A204.1 (cell line): ENCODE data around the gene AMZ1.

ENCODE experiments used
- FAIRE-seq: peaks from 2 replicates; lab custom pipeline; 2012; peaks lifted over from hg19 to GRCh38; lab: Jason Lieb, UNC

AMZ1 gene, protein sequence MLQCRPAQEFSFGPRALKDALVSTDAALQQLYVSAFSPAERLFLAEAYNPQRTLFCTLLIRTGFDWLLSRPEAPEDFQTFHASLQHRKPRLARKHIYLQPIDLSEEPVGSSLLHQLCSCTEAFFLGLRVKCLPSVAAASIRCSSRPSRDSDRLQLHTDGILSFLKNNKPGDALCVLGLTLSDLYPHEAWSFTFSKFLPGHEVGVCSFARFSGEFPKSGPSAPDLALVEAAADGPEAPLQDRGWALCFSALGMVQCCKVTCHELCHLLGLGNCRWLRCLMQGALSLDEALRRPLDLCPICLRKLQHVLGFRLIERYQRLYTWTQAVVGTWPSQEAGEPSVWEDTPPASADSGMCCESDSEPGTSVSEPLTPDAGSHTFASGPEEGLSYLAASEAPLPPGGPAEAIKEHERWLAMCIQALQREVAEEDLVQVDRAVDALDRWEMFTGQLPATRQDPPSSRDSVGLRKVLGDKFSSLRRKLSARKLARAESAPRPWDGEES

GRCh38 chr7:2687881-2688318, at the start of gene AMZ1:
TSS of gene AMZ1 (plus strand) at chr7:2688202. CDS start at chr7:2700452, 12,250 bp downstream.
- FAIRE-seq, result no peak

DNA sequence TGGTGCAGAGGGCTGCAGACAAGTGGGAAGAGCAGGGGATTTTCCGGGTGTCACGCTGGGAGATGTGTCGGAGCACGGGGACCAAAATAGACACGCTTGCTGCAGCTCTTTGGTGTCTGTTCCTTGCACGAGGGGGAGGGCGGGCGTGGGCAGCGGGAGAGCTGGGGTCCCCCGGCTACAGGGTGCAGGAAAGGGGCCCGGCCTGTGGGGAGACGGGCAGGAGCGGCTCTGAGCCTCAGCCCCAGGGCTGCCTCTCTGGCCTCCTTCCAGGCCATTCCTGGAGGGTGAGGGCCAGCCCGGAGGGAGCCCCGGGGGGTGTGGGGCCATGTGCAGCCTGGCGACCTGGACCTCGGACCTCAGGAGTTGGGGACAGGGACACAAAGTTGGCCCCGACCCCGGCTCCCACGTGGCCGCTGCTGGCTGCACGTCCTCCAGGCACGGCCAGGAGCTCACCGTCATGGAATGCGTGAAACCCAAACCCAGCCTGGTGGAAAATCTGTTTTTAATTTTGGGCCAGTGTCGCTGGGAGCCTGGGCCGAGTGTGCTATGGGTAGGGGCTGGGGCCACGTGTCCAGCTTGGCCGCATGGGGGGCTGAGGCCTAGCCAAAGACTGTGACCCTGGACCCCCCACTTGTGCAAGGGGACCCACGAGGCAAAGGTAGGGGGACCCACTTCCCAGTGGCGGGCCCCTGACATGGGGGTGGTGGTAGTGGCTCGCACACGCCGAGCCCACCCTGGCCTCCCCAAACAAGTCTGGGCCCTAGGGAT, 49.6 kb upstream of the AMZ1 start:
- no peak for FAIRE-seq

GRCh38 chr7:2639181-2639681, 48.8 kb upstream of the AMZ1 start:
- FAIRE-seq, result no peak

DNA sequence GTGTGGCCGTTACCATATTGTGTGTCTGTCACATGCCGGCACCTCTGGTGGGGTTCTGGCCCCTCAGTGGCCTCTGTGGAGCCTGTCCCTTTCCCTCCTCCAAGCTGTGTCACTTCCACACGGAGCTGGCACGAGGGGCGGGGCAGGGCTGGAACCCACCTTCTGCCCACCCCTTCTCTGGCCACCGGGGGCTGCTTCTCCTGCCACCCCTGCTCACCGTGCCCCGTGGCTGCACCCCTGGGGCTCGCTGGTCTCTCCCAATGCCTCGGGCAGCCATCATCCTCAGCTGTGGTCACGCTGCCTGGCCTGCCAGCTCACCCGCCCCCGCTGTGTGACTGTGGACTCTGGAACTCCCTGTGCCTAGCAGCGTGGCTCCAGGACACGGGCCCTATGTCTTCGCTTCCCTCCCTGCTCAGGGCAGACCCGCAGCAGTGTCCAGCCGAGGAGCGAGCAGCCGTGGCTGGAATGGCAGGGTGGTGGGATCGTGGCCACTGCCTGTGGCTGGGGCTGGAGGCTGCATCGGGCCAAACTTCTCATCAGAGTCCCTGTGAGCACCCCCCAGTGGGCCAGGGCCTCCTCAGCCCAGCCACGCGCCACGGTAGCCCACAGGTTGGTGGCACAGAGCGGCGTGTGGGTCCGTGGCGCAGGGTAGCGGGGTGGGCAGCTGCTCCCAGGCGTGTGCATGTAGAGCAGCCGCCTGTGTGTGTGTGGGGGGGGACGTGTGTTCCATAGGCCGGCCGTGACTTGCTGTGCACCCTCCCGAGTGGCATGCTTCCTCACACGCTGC, 48.1 kb upstream of the AMZ1 start:
- no peak for FAIRE-seq

DNA sequence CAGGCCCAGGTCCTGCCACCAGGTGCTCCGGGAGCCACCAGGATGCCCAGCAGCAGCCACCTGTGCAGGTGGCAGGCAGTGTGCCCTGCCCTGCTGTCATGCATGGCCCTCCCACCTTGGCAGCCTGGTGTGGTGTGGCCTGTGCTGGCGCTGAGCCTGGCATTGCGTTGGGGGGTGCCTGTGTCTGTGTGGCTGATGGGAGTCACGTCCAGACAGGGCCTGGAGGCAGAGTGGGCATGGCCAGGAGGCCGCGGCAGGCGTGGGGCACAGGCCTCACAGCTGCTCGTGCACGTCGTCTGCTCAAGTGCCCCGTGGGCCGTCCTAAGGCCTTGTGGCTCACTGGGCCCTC, 47.5 kb upstream of the AMZ1 start:
- FAIRE-seq, result no peak

- FAIRE-seq, result no peak
Measured at GRCh38 chr7:2640846-2641316, 47.1 kb upstream of the AMZ1 start.

- no peak for FAIRE-seq
Measured at GRCh38 chr7:2641406-2642393, 46.3 kb upstream of the AMZ1 start.

DNA sequence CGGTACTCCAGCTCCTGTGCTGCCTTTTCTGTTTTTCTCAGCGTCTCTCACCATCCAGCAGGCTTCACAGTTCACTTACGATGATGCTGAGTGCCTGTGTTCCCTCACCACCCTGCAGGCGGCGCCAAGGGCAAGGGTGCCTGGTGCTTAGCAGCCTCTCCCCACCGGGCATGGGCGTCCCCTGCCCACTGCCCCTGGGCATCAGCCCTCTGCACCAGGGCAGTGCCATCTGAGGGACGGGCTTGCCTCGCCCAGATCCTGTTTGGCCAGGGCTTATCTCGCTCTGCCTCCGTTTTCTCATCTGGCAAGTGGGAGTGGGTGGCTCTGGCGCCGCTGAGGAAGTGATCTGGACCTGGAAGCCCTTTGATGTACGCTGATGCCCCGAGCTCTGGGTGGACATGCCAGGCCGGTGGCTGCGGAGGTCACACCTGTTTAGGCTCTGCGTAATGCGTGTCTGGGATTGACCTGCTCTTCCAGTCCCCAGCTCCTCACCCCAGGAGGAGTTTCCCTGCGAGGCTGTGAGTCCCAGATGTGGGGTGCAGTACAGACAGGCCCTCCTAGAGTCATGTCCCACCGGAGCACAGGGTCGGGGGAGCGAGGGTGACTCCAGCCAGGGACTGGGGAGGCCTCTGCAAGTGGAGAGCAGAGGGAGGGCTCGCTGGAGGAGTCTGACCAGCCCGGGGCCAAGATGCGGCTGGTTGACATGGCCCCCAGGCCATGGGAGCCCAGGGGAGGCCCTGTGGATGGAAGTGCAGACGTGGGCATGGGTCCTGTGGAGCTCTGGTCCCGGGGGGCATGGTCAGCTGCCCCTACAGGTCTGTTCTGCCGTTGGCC, 44.4 kb upstream of the AMZ1 start:
- FAIRE-seq, result no peak

DNA sequence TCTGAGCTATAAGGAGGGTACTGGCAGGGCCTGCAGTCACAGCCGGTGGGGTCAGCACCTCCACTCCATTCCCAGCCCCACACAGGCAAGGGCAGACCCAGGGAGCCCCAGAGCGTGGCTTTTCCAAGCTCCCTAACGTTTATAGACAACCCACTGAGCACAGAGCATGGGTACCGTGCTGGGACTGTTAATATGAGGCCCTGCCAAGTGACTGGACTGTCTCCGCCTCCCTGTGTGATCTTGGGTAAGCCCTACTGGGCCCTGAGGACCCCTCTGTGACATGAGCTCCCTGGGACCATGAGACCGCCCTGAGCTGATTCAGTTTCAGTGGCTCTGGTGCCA, 43.8 kb upstream of the AMZ1 start:
- FAIRE-seq, result no peak

GRCh38 chr7:2644562-2645273, 43.3 kb upstream of the AMZ1 start:
- no peak for FAIRE-seq

- no peak for FAIRE-seq
Measured at GRCh38 chr7:2645274-2645868, 42.6 kb upstream of the AMZ1 start.

DNA sequence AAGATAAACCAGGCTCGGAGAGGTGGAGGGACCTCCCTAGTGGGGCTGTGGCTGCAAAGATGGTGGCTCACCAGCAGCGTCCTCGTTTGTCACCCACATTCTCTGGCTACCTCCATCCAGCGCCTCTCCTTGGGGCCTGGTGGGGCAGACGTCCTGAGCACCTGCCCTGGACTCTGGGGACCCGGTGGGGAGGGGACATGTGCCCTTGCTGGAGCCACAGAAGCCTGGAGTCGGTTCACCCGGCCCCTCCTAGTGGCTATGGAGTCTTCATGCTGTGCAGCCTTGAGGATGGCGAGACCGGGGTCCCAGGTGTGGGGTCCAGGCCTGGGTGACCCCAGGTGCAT, 41.7 kb upstream of the AMZ1 start:
- no peak for FAIRE-seq

DNA sequence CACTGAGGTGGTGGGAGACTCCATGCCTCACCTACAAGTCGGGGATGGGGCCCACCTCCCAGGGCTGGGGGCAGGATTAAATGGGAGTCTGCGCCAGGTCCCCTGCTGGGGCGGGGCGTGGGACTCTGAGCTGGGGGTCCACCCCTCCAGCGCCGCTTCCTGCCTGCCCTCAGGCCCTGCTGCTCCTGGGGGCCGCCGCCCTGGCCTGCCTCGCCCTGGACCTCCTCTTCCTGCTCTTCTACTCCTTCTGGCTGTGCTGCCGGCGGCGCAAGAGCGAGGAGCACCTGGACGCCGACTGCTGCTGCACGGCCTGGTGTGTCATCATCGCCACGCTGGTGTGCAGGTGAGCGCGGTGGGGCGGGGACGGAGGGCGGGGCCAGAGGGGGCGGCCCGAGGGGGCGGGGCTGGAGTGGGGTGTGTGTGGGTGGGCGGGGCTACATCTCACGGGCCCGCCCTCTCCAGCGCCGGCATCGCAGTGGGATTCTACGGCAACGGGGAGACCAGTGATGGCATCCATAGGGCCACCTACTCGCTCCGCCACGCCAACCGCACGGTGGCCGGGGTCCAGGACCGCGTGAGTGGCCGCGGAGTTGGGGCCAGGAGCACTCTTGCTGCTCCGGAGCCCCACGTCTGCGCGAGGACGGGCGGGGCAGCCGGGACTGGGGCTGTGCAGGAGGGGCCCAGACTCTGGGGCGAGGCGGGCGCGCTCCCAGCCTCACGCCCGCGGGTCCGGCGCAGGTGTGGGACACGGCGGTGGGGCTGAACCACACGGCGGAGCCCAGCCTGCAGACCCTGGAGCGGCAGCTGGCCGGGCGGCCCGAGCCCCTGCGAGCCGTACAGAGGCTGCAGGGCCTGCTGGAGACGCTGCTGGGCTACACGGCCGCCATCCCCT, 41.1 kb upstream of the AMZ1 start:
- no peak for FAIRE-seq

- no peak for FAIRE-seq
Measured at GRCh38 chr7:2647594-2648172, 40.3 kb upstream of the AMZ1 start.

GRCh38 chr7:2649139-2649838, 38.7 kb upstream of the AMZ1 start:
- FAIRE-seq, result no peak

GRCh38 chr7:2649991-2650390, 38.0 kb upstream of the AMZ1 start:
- FAIRE-seq, result no peak

GRCh38 chr7:2650451-2650850, 37.6 kb upstream of the AMZ1 start:
- no peak for FAIRE-seq
